Esophagus squamous epithelium (tissue), 5 donors: ENCODE results near the gene RTEL1. TPM values are rescaled to one million over a fixed set of nuclear protein-coding genes. Genes with fewer than 3 reads are reported as not detected.

ENCODE experiments used
- DNase-seq: peaks from one replicate; lab custom pipeline; 2025; lab: John Stamatoyannopoulos, UW
- H3K27ac ChIP-seq, 4 donors: fragments of 200-600 bp; sonication (generic); one replicate each; pipeline ENCODE4 v1.5.1; 2016 to 2019; ENCODE audit warnings: mild to moderate bottlenecking in 1 of 4
- H3K27me3 ChIP-seq, 4 donors: fragments of 200-600 bp; sonication (generic); 1 replicate in 3 of 4; 2 replicates in 1 of 4; pipeline versions ENCODE4 v1.5.1 to v1.6.0; 2017 to 2021; ENCODE audit warnings: antibody characterized with exemption in 1 of 4
- H3K36me3 ChIP-seq, 3 donors: fragments of 200-600 bp; sonication (generic); one replicate each; pipeline ENCODE4 v1.5.1; 2016 to 2019
- H3K4me1 ChIP-seq, 3 donors: fragments of 200-600 bp; sonication (generic); one replicate each; pipeline ENCODE4 v1.5.1; 2017 to 2019
- H3K4me3 ChIP-seq, 4 donors: fragments of 200-600 bp; sonication (generic); 1 replicate in 3 of 4; 2 replicates in 1 of 4; pipeline ENCODE4 v1.5.1; 2016 to 2019; ENCODE audit warnings: mild to moderate bottlenecking in 2 of 4, moderate library complexity in 1 of 4
- H3K9me3 ChIP-seq, 3 donors: fragments of 200-600 bp; sonication (generic); one replicate each; pipeline ENCODE4 v1.5.1; 2016 to 2019
- POLR2A ChIP-seq, 4 donors: fragments of 450-650 bp; IDR thresholded peaks; one replicate each; pipeline ENCODE4 v1.6.1; 2017; ENCODE audit warnings: antibody characterized with exemption in 4 of 4, mild to moderate bottlenecking in 4 of 4, moderate library complexity in 3 of 4
- WGBS, 2 donors: methylation state at CpG; one replicate each; pipeline ENCODE4 v1.1.5; 2018; 5-methylcytosine and 5-hydroxymethylcytosine counted together
- intact Hi-C: fragments of 100-400 bp; cut with DNase I; formaldehyde crosslinking; loops from one replicate; pipeline ENCODE4 v1.15.0; 2022
- total RNA-seq, 4 donors: library from RNA; depleted of rRNA; stranded (reverse); fragments of >200 nt; gene quantifications; one replicate each; pipeline ENCODE4 v1.1.0, GENCODE V29; 2016
- TF ChIP-seq, protein P1 (sequence below), 6 experiments: fragments of 450-650 bp in 4 of 6; fragments of 200-600 bp in 2 of 6; sonication (generic) in 2 of 6; IDR thresholded peaks; one replicate each; pipeline ENCODE4 v1.5.1; 2016 to 2019; ENCODE audit warnings: antibody characterized with exemption in 6 of 6, mild to moderate bottlenecking in 4 of 6, moderate library complexity in 4 of 6
- donor health status: DM: yes; HTN: yes; CAD: no.

The RTEL1 gene
- total RNA-seq, 4 donors from 2014 or later, result 6.4 to 22.7 (median 12.8) TPM

DNA sequence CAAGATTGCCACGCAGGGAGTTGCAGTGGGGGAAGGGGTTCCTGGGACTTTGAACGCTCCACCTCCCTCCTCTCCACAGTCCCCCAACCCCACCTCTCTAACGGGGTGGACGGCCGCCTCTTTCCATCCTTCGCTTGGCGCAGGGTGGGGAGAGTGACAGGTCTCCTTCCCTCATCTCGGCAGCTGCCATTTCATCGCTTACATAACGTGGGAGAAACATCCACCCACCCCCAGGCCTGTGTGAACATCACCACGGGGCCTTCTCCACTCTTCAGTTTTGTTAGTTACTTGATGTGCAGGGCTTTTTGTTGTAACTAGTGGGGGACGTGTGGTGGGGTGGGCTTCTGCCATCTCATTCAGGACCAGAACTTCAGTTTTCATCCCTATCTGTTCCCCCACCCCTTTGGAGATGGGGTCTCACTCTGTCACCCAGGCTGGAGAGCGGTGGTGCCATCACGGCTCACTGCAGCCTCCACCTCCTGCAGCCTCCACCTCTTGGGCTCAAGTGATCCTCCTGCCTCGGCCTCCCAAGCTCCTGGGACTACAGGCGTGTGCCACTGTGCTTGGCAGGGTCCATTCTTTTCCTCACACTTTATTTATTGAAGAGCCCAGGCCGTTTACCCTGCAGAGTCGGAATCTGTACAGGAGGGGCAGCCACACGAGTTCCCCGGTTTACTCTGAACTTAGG, 17.7 kb downstream of the RTEL1 start:
- H3K27ac ChIP-seq, result no peak overlapping the region
- no peaks in the 10 kb centered on the region for H3K4me1 ChIP-seq
- 95 to 97% methylated on average over 16 to 20 of the region's 20 CpGs for WGBS, 2 donors
- no peaks in the 10 kb centered on the region for H3K27me3 ChIP-seq
- DNase-seq, result no peak
- TF ChIP-seq, protein P1, sequence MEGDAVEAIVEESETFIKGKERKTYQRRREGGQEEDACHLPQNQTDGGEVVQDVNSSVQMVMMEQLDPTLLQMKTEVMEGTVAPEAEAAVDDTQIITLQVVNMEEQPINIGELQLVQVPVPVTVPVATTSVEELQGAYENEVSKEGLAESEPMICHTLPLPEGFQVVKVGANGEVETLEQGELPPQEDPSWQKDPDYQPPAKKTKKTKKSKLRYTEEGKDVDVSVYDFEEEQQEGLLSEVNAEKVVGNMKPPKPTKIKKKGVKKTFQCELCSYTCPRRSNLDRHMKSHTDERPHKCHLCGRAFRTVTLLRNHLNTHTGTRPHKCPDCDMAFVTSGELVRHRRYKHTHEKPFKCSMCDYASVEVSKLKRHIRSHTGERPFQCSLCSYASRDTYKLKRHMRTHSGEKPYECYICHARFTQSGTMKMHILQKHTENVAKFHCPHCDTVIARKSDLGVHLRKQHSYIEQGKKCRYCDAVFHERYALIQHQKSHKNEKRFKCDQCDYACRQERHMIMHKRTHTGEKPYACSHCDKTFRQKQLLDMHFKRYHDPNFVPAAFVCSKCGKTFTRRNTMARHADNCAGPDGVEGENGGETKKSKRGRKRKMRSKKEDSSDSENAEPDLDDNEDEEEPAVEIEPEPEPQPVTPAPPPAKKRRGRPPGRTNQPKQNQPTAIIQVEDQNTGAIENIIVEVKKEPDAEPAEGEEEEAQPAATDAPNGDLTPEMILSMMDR (IDR thresholded peaks at IDR 0.05), result no peak
- no peak for TF ChIP-seq POLR2A (IDR thresholded peaks at IDR 0.05)
- H3K36me3 ChIP-seq, result peaks cover 0 to 91% (median 8%) of the 10 kb centered on the region in 3 donors
- H3K9me3 ChIP-seq, result no peaks in the 10 kb centered on the region
- no peak overlapping the region for H3K4me3 ChIP-seq
- intact Hi-C loops, result no loop called here

DNA sequence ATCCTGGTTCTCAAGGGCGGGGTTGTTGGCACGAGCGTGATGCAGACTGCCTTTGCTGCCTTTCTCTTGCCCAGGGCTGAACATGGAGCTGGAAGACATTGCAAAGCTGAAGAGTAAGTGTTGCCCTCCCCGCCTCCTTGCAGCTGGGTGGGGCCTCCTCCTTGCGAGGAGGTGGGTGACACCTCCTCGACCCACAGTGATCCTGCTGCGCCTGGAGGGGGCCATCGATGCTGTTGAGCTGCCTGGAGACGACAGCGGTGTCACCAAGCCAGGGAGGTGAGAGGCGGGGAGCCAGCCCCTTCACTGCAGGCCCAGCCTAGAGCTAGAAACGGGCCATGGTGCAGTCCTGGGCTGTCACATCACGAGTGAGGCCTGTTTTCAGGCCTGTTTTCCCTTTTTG, 20.0 kb downstream of the RTEL1 start:
- DNase-seq, result no peak
- no peak for TF ChIP-seq POLR2A (IDR thresholded peaks at IDR 0.05)
- TF ChIP-seq, protein P1 (IDR thresholded peaks at IDR 0.05), result no peak
- H3K4me1 ChIP-seq, result peaks cover 17 to 22% (median 17%) of the 10 kb centered on the region in 3 donors
- 53% methylated on average over 3 of the region's 13 CpGs; no CpG with 5 or more reads in 1 of the 2 donors for WGBS, 2 donors
- intact Hi-C loops, result no loop called here
- peaks cover 0 to 80% (median 3%) of the 10 kb centered on the region in 3 donors for H3K36me3 ChIP-seq
- no peak overlapping the region for H3K27ac ChIP-seq
- no peak overlapping the region for H3K4me3 ChIP-seq
- no peaks in the 10 kb centered on the region for H3K27me3 ChIP-seq
- H3K9me3 ChIP-seq, result no peaks in the 10 kb centered on the region

DNA sequence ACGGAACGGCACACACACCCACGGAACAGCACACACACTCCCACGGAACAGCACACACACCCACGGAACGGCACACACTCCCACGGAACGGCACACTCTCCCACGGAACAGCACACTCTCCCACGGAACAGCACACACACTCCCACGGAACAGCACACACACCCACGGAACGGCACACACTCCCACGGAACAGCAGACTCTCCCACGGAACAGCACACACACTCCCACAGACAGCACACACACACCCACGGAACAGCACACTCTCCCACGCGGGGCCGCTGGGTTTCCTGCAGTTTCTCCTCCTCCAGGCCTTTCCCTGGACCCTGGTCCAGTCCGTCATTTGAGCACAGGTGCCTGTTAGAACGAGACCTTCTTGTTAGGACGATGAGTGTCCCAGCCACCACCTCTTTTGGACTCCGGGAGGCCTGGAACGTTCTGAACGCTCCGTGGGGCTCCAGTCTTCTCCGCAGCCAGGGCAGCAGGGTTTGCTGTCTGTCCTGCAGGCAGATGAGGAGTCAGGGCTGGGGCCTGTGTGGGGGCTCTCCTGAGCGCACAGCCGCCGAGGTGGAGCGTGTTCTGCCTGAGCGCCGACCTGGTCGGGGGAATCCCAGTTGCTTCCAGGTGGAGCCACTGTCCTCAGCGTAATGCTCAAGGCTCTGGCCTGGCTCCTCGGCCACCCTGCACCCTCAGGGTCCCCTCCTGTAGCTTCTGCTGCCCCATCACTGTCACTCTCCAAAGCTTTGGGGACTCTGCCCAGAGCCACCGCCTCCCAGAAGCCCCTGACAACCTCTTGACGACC, 20.8 kb downstream of the RTEL1 start:
- no peaks in the 10 kb centered on the region for H3K9me3 ChIP-seq
- intact Hi-C loops, result no loop called here
- no peak overlapping the region for H3K4me3 ChIP-seq
- no peak for DNase-seq
- TF ChIP-seq, protein P1 (IDR thresholded peaks at IDR 0.05), result no peak
- no peak for TF ChIP-seq POLR2A (IDR thresholded peaks at IDR 0.05)
- peaks cover 0 to 72% (median 2%) of the 10 kb centered on the region in 3 donors for H3K36me3 ChIP-seq
- H3K27me3 ChIP-seq, result no peaks in the 10 kb centered on the region
- peaks cover 17 to 27% (median 22%) of the 10 kb centered on the region in 3 donors for H3K4me1 ChIP-seq
- WGBS, 2 donors, result 90% methylated on average over 12 to 17 of the region's 38 CpGs
- no peak overlapping the region for H3K27ac ChIP-seq

DNA sequence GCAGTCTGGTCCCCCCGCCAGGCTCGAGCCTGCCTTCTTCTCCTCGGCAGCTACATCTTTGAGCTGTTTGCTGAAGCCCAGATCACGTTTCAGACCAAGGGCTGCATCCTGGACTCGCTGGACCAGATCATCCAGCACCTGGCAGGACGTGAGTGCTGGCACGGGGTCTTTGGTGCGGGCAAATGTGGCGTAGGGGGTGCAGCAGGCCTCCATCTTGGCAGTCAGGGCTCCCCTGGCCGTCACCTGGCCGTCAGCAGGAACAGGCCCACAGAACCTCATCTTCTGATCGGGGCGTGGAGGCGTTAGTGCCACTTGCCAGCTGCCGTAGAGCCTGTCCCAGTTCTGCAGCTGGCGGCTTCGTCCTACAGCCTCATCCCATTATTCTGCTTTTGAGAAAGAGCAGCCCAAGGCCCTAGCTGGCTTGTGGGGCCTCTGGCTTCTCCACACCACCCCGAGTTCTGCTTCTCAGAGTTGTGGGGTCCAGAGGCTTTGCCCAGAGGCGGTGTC, 21.7 kb downstream of the RTEL1 start:
- Histone ChIP-seq H3K27ac (no peak overlapping the region), H3K4me1 (peaks cover 17 to 27% (median 22%) of the 10 kb centered on the region in 3 donors), H3K27me3 (no peaks in the 10 kb centered on the region), H3K9me3 (no peaks in the 10 kb centered on the region), H3K36me3 (peaks cover 0 to 62% (median 0%) of the 10 kb centered on the region in 3 donors), H3K4me3 (no peak overlapping the region)
- DNase-seq, result no peak
- WGBS, 2 donors, result 83 to 89% methylated on average over 13 to 15 of the region's 19 CpGs
- intact Hi-C loops, result no loop called here
- TF ChIP-seq, protein P1 (IDR thresholded peaks at IDR 0.05), result no peak
- no peak for TF ChIP-seq POLR2A (IDR thresholded peaks at IDR 0.05)

GRCh38 chr20:63680427-63680826, 22.3 kb downstream of the RTEL1 start:
- H3K4me3 ChIP-seq, result no peak overlapping the region
- TF ChIP-seq POLR2A (IDR thresholded peaks at IDR 0.05), result no peak
- TF ChIP-seq, protein P1 (IDR thresholded peaks at IDR 0.05), result no peak
- H3K4me1 ChIP-seq, result peaks cover 18 to 32% (median 22%) of the 10 kb centered on the region in 3 donors
- no peaks in the 10 kb centered on the region for H3K9me3 ChIP-seq
- no peak for DNase-seq
- intact Hi-C loops, result no loop called here
- H3K27ac ChIP-seq, result no peak overlapping the region
- WGBS, 2 donors, result no CpG with 5 or more reads among the region's 13 CpGs
- H3K36me3 ChIP-seq, result peaks cover 0 to 57% (median 0%) of the 10 kb centered on the region in 3 donors
- H3K27me3 ChIP-seq, result no peaks in the 10 kb centered on the region
